22Rv1 (cell line): ENCODE results near the gene HTR3B.

Experiments used
- CTCF ChIP-seq: fragments of 450-650 bp; IDR thresholded peaks from 2 replicates; pipeline ENCODE4 v1.5.1; 2017; ENCODE audit warnings: mild to moderate bottlenecking
- ZFX ChIP-seq: fragments of 450-650 bp; IDR thresholded peaks from 2 replicates; pipeline ENCODE4 v1.6.1; 2017; ENCODE audit warnings: antibody characterized with exemption, borderline replicate concordance

- TF ChIP-seq CTCF: no peak
- TF ChIP-seq ZFX: no peak
Observed at GRCh38 chr11:113873236-113873626, 31.4 kb upstream of the HTR3B start.
